OCI-LY7 (cell line): ENCODE data around the gene TCTN1. TPM values are rescaled to one million over a fixed set of nuclear protein-coding genes. Genes with fewer than 3 reads are reported as not detected.
A peak's percentile ranks its signal among the peaks of the same experiment; 100 is the strongest.

Source experiments
- BruUV-seq: library from RNA; stranded (reverse); fragments of 400-500 nt; replicated peaks from 2 replicates; lab custom pipeline; 2021; lab: Mats Ljungman, UMichigan
- CTCF ChIA-PET: fragments of 300-600 bp; sonication (Branson Sonifier 250); formaldehyde crosslinking; loops from one replicate; lab custom pipeline; 2022; ENCODE audit warnings: antibody characterized with exemption; ENCODE audit not compliant: unreplicated experiment; lab: Charles Lee
- POLR2A ChIA-PET: fragments of 300-600 bp; sonication (Branson Sonifier 250); formaldehyde crosslinking; loops from one replicate; lab custom pipeline; 2022; ENCODE audit warnings: antibody characterized with exemption; lab: Charles Lee
- DNase-seq: peaks from one replicate; pipeline ENCODE4 v3.0.0-alpha.2; 2015; ENCODE audit warnings: low spot score
- H2AFZ ChIP-seq: fragments of 200-600 bp; sonication (generic), shearing (Covaris generic); 2 replicates; pipeline ENCODE4 v1.6.1; 2014; ENCODE audit warnings: mild to moderate bottlenecking, antibody characterized with exemption, low read length, moderate library complexity
- H3K27ac ChIP-seq: fragments of 200-600 bp; sonication (generic); 2 replicates; pipeline ENCODE4 v1.5.1; 2014; ENCODE audit warnings: mixed run types, low read depth, mild to moderate bottlenecking, moderate library complexity, low read length, inconsistent platforms; ENCODE audit not compliant: poor library complexity, severe bottlenecking
- H3K36me3 ChIP-seq: fragments of 200-600 bp; sonication (generic); 2 replicates; pipeline ENCODE4 v1.6.1; 2014; ENCODE audit warnings: mild to moderate bottlenecking, antibody characterized with exemption, low read length, moderate library complexity, mixed read lengths; ENCODE audit not compliant: insufficient read depth
- H3K4me1 ChIP-seq: fragments of 200-600 bp; sonication (generic); 2 replicates; pipeline ENCODE4 v1.5.1; 2014; ENCODE audit warnings: mild to moderate bottlenecking, low read length; ENCODE audit not compliant: insufficient read depth, poor library complexity, severe bottlenecking
- H3K4me2 ChIP-seq: fragments of 200-600 bp; sonication (generic); 2 replicates; pipeline ENCODE4 v1.6.1; 2014; ENCODE audit warnings: mild to moderate bottlenecking, low read length
- H3K4me3 ChIP-seq: fragments of 200-600 bp; sonication (generic); 2 replicates; pipeline ENCODE4 v1.5.1; 2014; ENCODE audit warnings: mild to moderate bottlenecking, low read depth, low read length; ENCODE audit not compliant: poor library complexity, severe bottlenecking
- H3K79me2 ChIP-seq: fragments of 200-600 bp; sonication (generic); 2 replicates; pipeline ENCODE4 v1.6.1; 2016; ENCODE audit warnings: low read depth, mild to moderate bottlenecking, low read length, moderate library complexity, mixed read lengths; ENCODE audit not compliant: insufficient read depth
- H3K9me2 ChIP-seq: fragments of 200-600 bp; sonication (generic); 2 replicates; pipeline ENCODE4 v1.6.1; 2016; ENCODE audit warnings: mild to moderate bottlenecking, low read length, mixed read lengths; ENCODE audit not compliant: insufficient read depth
- H3K9me3 ChIP-seq: fragments of 200-600 bp; sonication (generic); 2 replicates; pipeline ENCODE4 v1.6.1; 2014; ENCODE audit warnings: mild to moderate bottlenecking, mixed run types, low read length, mixed read lengths
- H4K20me1 ChIP-seq: fragments of 200-600 bp; sonication (generic); 2 replicates; pipeline ENCODE4 v1.6.1; 2014; ENCODE audit warnings: mild to moderate bottlenecking, antibody characterized with exemption, low read length, moderate library complexity, mixed read lengths; ENCODE audit not compliant: insufficient read depth
- EZH2phosphoT487 ChIP-seq: fragments of 200-600 bp; sonication (generic); IDR thresholded peaks from 2 replicates; pipeline ENCODE4 v1.6.1; 2018; ENCODE audit warnings: low read depth, borderline replicate concordance, mild to moderate bottlenecking, mixed run types, antibody characterized with exemption, low read length, moderate library complexity, mixed read lengths
- intact Hi-C: fragments of 100-400 bp; cut with micrococcal nuclease; formaldehyde crosslinking; loops from one replicate; pipeline ENCODE4 v1.10.0; 2022; ENCODE audit not compliant: unreplicated experiment
- total RNA-seq, 2 experiments: library from RNA; depleted of rRNA in 1 of 2; stranded (reverse); fragments of >200 nt in 1 of 2; shearing (Covaris generic) in 1 of 2; gene quantifications; 2 replicates each; pipeline ENCODE4 v1.2.3, GENCODE V29; 2014 to 2022
- TF ChIP-seq, protein P1 (sequence below): fragments of 200-600 bp; sonication (generic); conservative IDR thresholded peaks from 2 replicates; pipeline ENCODE4 v1.5.1; 2014; ENCODE audit warnings: mild to moderate bottlenecking, antibody characterized with exemption, low read length, moderate library complexity, mixed read lengths

TCTN1 gene
- total RNA-seq, 2 experiments from 2014 or later = 8.7 to 19.9 TPM

DNA sequence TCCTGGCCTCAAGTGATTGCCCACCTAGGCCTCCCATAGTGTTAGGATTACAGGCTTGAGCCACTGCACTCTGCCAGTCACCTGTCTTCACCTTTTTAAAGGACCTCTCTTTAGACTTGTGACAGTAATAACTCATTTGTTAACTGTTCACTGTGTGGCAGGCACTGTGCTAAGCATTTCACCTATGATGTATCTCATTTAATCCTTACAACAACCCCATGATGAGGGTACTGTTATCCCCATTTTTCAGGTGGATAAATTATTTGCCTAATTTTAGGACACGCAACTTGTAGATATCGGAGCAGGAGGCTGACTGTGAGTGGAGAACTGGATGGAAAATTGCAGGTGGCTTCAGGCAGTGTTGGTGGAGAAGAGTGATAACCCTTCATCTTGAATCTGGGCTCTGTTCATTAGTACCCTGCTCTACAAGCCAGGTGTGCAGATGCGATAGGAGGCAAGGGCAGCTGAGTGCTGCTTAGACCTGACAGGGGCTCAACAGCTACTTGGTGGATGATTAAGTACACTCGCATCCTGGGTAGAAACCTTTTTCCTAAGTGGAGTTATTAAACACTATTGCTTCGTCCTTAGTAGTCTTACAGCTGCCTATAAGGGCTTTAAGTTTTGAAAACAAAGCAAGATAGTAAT, 2.7 kb downstream of the TCTN1 start:
- H3K27ac ChIP-seq = no peak overlapping the region
- intact Hi-C loops = no loop called here

GRCh38 chr12:110619534-110619953, 5.6 kb downstream of the TCTN1 start:
- Histone ChIP-seq H3K27ac (peak overlapping the region; percentile 19), H3K36me3 (no peaks in the 10 kb centered on the region), H3K79me2 (no peaks in the 10 kb centered on the region), H4K20me1 (no peaks in the 10 kb centered on the region), H3K9me2 (no peaks in the 10 kb centered on the region), H3K4me1 (peaks cover 50% of the 10 kb centered on the region), H3K4me3 (peak overlapping the region; percentile 59), H3K9me3 (no peaks in the 10 kb centered on the region), H2AFZ (peak overlapping the region; percentile 81), H3K4me2 (peak overlapping the region; percentile 78)
- ChIA-PET CTCF (interaction anchor here (0.5 to 1.2 kb wide), 3 partner anchors 29 to 208 kb away, joined by 3 read pairs; no protein-coding TSS in a partner anchor), POLR2A (interaction anchor here (0.5 to 1.9 kb wide), 11 partner anchors 9 to 1145 kb away, joined by 3 to 21 read pairs (median 3); no protein-coding TSS in a partner anchor)
- peak; percentile 75 for DNase-seq
- intact Hi-C loops = loop anchor here (1.0 kb wide), 3 partner anchors 79 to 269 kb away; no protein-coding TSS in a partner anchor
- BruUV-seq = no TSS peak
- TF ChIP-seq, protein P1, sequence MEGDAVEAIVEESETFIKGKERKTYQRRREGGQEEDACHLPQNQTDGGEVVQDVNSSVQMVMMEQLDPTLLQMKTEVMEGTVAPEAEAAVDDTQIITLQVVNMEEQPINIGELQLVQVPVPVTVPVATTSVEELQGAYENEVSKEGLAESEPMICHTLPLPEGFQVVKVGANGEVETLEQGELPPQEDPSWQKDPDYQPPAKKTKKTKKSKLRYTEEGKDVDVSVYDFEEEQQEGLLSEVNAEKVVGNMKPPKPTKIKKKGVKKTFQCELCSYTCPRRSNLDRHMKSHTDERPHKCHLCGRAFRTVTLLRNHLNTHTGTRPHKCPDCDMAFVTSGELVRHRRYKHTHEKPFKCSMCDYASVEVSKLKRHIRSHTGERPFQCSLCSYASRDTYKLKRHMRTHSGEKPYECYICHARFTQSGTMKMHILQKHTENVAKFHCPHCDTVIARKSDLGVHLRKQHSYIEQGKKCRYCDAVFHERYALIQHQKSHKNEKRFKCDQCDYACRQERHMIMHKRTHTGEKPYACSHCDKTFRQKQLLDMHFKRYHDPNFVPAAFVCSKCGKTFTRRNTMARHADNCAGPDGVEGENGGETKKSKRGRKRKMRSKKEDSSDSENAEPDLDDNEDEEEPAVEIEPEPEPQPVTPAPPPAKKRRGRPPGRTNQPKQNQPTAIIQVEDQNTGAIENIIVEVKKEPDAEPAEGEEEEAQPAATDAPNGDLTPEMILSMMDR = peak; percentile 82
- no peak for TF ChIP-seq EZH2phosphoT487

More for the DNA sequence above, 2.7 kb downstream of the TCTN1 start:
- no peak for TF ChIP-seq EZH2phosphoT487
- TF ChIP-seq, protein P1 = no peak
- Histone ChIP-seq H3K4me2 (no peak overlapping the region), H2AFZ (no peak overlapping the region), H3K36me3 (no peaks in the 10 kb centered on the region), H3K9me3 (no peaks in the 10 kb centered on the region), H3K4me1 (peaks cover 66% of the 10 kb centered on the region), H3K9me2 (no peaks in the 10 kb centered on the region), H3K79me2 (no peaks in the 10 kb centered on the region), H3K4me3 (no peak overlapping the region), H4K20me1 (no peaks in the 10 kb centered on the region)
- DNase-seq = no peak
- CTCF ChIA-PET = interaction anchor here (1.1 kb wide), 1 partner anchor 81 kb away, joined by 3 read pairs; no protein-coding TSS in a partner anchor
- no TSS peak for BruUV-seq
- POLR2A ChIA-PET = interaction anchor here (0.7 to 1.8 kb wide), 6 partner anchors 14 to 108 kb away, joined by 3 to 6 read pairs (median 4); no protein-coding TSS in a partner anchor

- no peak overlapping the region for H2AFZ ChIP-seq
- POLR2A ChIA-PET = no interaction called here
- BruUV-seq = no TSS peak
- no peak for TF ChIP-seq EZH2phosphoT487
- TF ChIP-seq, protein P1 = no peak
- CTCF ChIA-PET = no interaction called here
- no peaks in the 10 kb centered on the region for H4K20me1 ChIP-seq
- no peak overlapping the region for H3K4me3 ChIP-seq
- no peak overlapping the region for H3K4me2 ChIP-seq
- peaks cover 55% of the 10 kb centered on the region for H3K4me1 ChIP-seq
- no peaks in the 10 kb centered on the region for H3K9me2 ChIP-seq
- no peak for DNase-seq
- no peak overlapping the region for H3K27ac ChIP-seq
- no peaks in the 10 kb centered on the region for H3K36me3 ChIP-seq
- no peaks in the 10 kb centered on the region for H3K79me2 ChIP-seq
- intact Hi-C loops = no loop called here
- no peaks in the 10 kb centered on the region for H3K9me3 ChIP-seq
Measured at GRCh38 chr12:110622582-110622981, 8.7 kb downstream of the TCTN1 start.
